ENCODE results near the gene LRCH3. TPM values are rescaled to one million over a fixed set of nuclear protein-coding genes. Genes with fewer than 3 reads are reported as not detected.
"Not testable (repeated sequence)": the region's sequence is repeated elsewhere in the genome, so short reads cannot be mapped to it uniquely, and the experiment has no call there.

LRCH3 gene
- polyA plus RNA-seq, 2 of the 4 experiments (the other 2 are of a cell fraction): 14.2 to 44.6 TPM

DNA sequence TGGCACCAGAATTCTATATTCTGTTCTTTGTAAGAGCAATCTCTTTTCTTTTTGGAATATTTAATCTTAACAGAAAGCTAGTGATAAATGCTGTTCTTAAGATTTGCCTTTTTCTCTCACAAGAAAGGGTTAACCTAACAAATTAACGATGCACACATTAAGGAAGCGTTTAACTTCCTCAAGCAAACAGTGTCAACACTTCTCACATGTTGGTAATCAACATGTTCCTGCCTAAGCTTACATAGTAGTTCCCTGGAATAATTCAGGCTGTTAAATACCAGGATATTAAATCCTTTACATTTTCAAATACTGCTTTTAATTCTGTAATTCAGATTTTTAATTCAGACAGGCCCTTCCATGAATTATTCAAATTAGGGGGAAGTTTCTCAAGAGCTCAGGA, 91.5 kb downstream of the LRCH3 start:
- FAIRE-seq (no peak), DNase-seq (ENCODE audit: low read depth in 1 of 2, low spot score in 1 of 2) (no peak), ATAC-seq (no peak)
- ChIA-PET POLR2A (no interaction called here), CTCF (no interaction called here)
- Histone ChIP-seq H3K4me2 (no peak overlapping the region), H3K4me3 (no peak overlapping the region), H3K4me1 (no peaks in the 10 kb centered on the region), H3K27ac (no peak overlapping the region), H3K9me3 (no peaks in the 10 kb centered on the region)
- 53% methylated on average over 2 of the region's 2 CpGs for WGBS (ENCODE audit: missing lambda C conversion rate)
- TF ChIP-seq ZC3H11A (IDR thresholded peaks at IDR 0.05) (no peak), MAZ (IDR thresholded peaks at IDR 0.05; ENCODE audit: borderline replicate concordance, low read depth, low read length) (no peak), ZSCAN20 (CRISPR knock-in tag; IDR thresholded peaks at IDR 0.05) (no peak), CBX2 (IDR thresholded peaks at IDR 0.05; ENCODE audit: borderline replicate concordance, low read depth) (no peak), NFE2L2 (conservative IDR thresholded peaks at IDR 0.05; ENCODE audit: low read length) (no peak), GATA3 (IDR thresholded peaks at IDR 0.05; ENCODE audit: borderline replicate concordance) (no peak), PHF8 (IDR thresholded peaks at IDR 0.05; ENCODE audit: borderline replicate concordance, low read depth) (no peak), FOXS1 (CRISPR knock-in tag; IDR thresholded peaks at IDR 0.05) (no peak), CHD4 (IDR thresholded peaks at IDR 0.05; ENCODE audit: borderline replicate concordance) (no peak)
- TF ChIP-seq, protein P1, sequence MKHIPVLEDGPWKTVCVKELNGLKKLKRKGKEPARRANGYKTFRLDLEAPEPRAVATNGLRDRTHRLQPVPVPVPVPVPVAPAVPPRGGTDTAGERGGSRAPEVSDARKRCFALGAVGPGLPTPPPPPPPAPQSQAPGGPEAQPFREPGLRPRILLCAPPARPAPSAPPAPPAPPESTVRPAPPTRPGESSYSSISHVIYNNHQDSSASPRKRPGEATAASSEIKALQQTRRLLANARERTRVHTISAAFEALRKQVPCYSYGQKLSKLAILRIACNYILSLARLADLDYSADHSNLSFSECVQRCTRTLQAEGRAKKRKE (CRISPR knock-in tag; IDR thresholded peaks at IDR 0.05; ENCODE audit: low read depth): no peak

DNA sequence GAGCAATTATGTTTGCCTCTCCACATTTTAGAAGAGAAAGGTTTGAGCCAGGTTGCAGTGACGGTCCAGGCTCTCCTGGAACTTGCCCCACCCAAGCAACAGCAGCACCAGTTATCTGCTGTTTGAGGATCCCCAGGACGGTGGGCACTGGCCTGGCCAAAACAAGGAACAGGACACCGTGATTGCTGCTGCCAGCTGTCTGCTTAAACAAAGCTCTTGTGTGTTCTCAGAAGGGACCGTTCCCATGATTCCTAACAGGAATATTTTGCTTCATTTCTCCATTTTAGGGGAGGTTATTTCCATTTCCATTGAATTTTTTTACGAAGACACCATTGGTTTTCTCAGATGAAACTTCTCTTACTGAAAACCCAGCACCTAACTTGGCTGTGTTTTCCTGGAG, 92.5 kb downstream of the LRCH3 start:
- no peak overlapping the region for H3K27ac ChIP-seq
- ATAC-seq (no peak), FAIRE-seq (no peak), DNase-seq (ENCODE audit: low read depth in 1 of 2, low spot score in 1 of 2) (no peak)
- POLR2A ChIA-PET: no interaction called here
- TF ChIP-seq ZC3H11A (IDR thresholded peaks at IDR 0.05) (no peak), ZSCAN20 (CRISPR knock-in tag; IDR thresholded peaks at IDR 0.05) (no peak), RARB (CRISPR knock-in tag; IDR thresholded peaks at IDR 0.05) (no peak), ZNF302 (CRISPR knock-in tag; IDR thresholded peaks at IDR 0.05) (no peak), ESRRA (IDR thresholded peaks at IDR 0.05; ENCODE audit: borderline replicate concordance, low read length) (no peak), HOXB5 (CRISPR knock-in tag; IDR thresholded peaks at IDR 0.05) (no peak), RAD21 (conservative IDR thresholded peaks at IDR 0.05 in 1 of 2, IDR thresholded peaks at IDR 0.05 in 1 of 2) (no peak), MAZ (IDR thresholded peaks at IDR 0.05; ENCODE audit: borderline replicate concordance, low read depth, low read length) (no peak), ZFP36 (IDR thresholded peaks at IDR 0.05; ENCODE audit: borderline replicate concordance, partially characterized antibody) (no peak), SREBF2 (IDR thresholded peaks at IDR 0.05) (no peak)
- TF ChIP-seq, protein P2, sequence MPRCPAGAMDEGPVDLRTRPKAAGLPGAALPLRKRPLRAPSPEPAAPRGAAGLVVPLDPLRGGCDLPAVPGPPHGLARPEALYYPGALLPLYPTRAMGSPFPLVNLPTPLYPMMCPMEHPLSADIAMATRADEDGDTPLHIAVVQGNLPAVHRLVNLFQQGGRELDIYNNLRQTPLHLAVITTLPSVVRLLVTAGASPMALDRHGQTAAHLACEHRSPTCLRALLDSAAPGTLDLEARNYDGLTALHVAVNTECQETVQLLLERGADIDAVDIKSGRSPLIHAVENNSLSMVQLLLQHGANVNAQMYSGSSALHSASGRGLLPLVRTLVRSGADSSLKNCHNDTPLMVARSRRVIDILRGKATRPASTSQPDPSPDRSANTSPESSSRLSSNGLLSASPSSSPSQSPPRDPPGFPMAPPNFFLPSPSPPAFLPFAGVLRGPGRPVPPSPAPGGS (IDR thresholded peaks at IDR 0.05): no peak
- TF ChIP-seq, protein P3, sequence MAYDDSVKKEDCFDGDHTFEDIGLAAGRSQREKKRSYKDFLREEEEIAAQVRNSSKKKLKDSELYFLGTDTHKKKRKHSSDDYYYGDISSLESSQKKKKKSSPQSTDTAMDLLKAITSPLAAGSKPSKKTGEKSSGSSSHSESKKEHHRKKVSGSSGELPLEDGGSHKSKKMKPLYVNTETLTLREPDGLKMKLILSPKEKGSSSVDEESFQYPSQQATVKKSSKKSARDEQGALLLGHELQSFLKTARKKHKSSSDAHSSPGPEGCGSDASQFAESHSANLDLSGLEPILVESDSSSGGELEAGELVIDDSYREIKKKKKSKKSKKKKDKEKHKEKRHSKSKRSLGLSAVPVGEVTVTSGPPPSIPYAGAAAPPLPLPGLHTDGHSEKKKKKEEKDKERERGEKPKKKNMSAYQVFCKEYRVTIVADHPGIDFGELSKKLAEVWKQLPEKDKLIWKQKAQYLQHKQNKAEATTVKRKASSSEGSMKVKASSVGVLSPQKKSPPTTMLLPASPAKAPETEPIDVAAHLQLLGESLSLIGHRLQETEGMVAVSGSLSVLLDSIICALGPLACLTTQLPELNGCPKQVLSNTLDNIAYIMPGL (CRISPR knock-in tag; IDR thresholded peaks at IDR 0.05; ENCODE audit: borderline replicate concordance): no peak
- TF ChIP-seq, protein P4, sequence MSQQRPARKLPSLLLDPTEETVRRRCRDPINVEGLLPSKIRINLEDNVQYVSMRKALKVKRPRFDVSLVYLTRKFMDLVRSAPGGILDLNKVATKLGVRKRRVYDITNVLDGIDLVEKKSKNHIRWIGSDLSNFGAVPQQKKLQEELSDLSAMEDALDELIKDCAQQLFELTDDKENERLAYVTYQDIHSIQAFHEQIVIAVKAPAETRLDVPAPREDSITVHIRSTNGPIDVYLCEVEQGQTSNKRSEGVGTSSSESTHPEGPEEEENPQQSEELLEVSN (IDR thresholded peaks at IDR 0.05; ENCODE audit: borderline replicate concordance, low read depth): no peak
- H3K4me2 ChIP-seq: no peak overlapping the region
- 86% methylated on average over 5 of the region's 5 CpGs for WGBS (ENCODE audit: missing lambda C conversion rate)
- CTCF ChIA-PET: no interaction called here
- no peaks in the 10 kb centered on the region for H3K4me1 ChIP-seq
- H3K9me3 ChIP-seq: no peaks in the 10 kb centered on the region
- H3K4me3 ChIP-seq: no peak overlapping the region

DNA sequence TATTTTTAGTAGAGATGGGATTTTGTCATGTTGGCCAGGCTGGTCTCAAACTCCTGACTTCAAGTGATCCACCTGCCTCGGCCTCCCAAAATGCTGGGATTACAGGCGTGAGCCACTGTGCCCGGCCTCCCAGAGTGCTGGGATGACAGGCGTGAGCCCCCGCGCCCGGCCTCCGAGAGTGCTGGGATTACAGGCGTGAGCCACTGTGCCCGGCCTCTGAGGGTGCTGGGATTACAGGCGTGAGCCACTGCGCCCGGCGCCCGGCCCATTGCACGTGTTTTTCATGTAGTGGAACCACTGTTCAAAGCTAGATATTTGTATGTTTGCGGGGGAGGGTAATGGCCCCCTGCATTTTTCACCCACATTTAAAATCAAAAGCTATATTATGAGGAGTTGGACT, 93.3 kb downstream of the LRCH3 start:
- CTCF ChIA-PET: interaction anchor here (1.0 kb wide), 1 partner anchor 59 kb away, joined by 3 read pairs; no protein-coding TSS in a partner anchor
- FAIRE-seq: not testable (repeated sequence)

DNA sequence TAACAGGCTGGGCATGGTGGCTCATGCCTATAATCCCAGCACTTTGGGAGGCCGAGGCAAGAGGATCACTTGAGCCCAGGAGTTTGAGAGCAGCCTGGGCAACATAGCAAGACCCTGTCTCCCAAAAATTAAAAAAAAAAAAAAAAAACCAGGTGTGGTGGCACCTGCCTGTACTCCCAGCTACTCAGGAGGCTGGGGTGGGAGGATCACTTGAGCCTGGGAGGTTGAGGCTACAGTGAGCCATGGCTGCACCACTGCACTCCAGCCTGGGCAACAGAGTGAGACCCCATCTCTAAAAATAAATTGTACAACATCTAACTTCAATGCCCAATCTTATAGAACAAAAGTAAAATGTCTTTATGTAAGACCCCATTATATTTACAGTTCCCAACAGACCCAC, 95.0 kb downstream of the LRCH3 start:
- H3K9me3 ChIP-seq; POLR2A ChIA-PET; H3K4me3 ChIP-seq; H3K27ac ChIP-seq; H3K4me2 ChIP-seq; H3K4me1 ChIP-seq; DNase-seq (ENCODE audit: low read depth in 1 of 2, low spot score in 1 of 2); ATAC-seq; FAIRE-seq; CTCF ChIA-PET: not testable (repeated sequence)
- WGBS (ENCODE audit: missing lambda C conversion rate): 89% methylated on average over 1 of the region's 1 CpG

More for the DNA sequence above, 93.3 kb downstream of the LRCH3 start:
- H3K4me1 ChIP-seq; ATAC-seq; H3K9me3 ChIP-seq; H3K27ac ChIP-seq; H3K4me2 ChIP-seq; DNase-seq (ENCODE audit: low read depth in 1 of 2, low spot score in 1 of 2); H3K4me3 ChIP-seq; POLR2A ChIA-PET: not testable (repeated sequence)
- WGBS (ENCODE audit: missing lambda C conversion rate): 93% methylated on average over 8 of the region's 17 CpGs

DNA sequence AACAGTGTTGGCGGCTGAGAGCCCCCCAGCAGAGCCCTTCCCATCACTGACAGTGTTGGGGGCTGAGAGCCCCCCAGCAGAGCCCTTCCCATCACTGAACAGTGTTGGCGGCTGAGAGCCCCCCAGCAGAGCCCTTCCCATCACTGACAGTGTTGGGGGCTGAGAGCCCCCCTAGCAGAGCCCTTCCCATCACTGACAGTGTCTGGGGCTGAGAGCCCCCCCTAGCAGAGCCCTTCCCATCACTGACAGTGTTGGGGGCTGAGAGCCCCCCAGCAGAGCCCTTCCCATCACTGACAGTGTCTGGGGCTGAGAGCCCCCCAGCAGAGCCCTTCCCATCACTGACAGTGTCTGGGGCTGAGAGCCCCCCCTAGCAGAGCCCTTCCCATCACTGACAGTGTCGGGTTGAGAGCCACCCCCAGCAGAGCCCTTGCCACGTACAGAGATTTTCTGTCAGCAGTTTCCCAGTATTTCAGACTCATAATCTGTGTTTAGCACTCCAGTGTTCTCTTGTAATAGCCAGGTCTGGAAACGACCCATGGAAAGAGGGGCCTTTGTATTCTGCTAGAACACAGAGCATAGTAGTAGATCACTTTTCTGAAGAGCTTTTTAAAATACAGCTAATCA, 96.5 kb downstream of the LRCH3 start:
- CTCF ChIA-PET: interaction anchor here (3.1 to 4.4 kb wide), 2 partner anchors 18 to 55 kb away, joined by 7 to 16 read pairs; no protein-coding TSS in a partner anchor
- H3K4me1 ChIP-seq; H3K4me3 ChIP-seq; POLR2A ChIA-PET; DNase-seq (ENCODE audit: low read depth in 1 of 2, low spot score in 1 of 2); ATAC-seq; H3K9me3 ChIP-seq; H3K27ac ChIP-seq; H3K4me2 ChIP-seq; FAIRE-seq: not testable (repeated sequence)
- 33% methylated on average over 3 of the region's 5 CpGs for WGBS (ENCODE audit: missing lambda C conversion rate)

Measured in A549 (cell line).